LoVo (cell line): ENCODE results near the gene DACH1.

Experiments used
- DNase-seq: peaks from one replicate; pipeline ENCODE4 v3.0.0-alpha.2; 2016; ENCODE audit warnings: low spot score

The DACH1 gene

DNA sequence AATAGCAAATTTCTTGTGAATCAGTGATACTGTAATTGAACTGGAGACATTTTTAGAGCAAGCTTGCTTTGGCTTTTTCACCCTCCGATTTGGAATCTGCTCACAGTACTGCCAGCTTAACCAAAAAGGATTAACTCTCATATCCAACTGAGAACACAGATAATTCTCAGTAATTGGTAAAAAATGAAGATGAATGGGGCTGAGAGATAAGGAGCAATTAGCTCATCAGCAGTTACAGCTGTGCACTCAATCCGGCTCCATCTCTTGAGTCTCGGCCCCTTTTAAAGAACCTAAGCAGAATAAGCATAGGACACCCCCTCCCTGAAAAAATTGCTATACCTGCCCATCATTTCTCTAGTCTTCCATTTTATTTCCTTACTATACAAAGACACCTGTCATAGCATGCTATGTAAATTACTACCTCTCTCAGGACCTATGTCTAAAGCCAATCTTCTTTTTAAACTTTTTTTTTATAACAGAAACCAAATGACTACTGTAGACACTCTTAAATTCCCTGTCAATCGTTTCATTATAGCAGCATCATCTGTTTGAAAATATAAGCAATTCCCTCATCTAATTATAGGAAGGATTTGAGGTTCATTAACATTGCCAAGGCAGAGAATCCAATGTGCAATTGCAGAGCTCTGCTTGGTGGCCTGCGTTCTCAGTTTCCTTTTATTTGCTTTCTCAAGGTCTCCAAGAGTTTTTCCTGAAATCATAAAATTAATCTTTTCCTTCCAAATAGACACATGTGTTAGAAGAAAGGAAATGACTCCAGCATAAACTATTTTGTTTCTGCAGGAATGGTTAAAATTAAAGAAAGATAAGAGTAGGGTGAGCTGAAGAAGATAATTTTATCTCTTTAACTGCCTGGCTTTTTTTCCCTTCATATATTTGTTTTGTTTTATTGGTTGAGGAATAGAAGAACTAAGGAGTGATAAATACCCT lies 242.1 kb downstream of the DACH1 start:
- DNase-seq, result no peak

DNA sequence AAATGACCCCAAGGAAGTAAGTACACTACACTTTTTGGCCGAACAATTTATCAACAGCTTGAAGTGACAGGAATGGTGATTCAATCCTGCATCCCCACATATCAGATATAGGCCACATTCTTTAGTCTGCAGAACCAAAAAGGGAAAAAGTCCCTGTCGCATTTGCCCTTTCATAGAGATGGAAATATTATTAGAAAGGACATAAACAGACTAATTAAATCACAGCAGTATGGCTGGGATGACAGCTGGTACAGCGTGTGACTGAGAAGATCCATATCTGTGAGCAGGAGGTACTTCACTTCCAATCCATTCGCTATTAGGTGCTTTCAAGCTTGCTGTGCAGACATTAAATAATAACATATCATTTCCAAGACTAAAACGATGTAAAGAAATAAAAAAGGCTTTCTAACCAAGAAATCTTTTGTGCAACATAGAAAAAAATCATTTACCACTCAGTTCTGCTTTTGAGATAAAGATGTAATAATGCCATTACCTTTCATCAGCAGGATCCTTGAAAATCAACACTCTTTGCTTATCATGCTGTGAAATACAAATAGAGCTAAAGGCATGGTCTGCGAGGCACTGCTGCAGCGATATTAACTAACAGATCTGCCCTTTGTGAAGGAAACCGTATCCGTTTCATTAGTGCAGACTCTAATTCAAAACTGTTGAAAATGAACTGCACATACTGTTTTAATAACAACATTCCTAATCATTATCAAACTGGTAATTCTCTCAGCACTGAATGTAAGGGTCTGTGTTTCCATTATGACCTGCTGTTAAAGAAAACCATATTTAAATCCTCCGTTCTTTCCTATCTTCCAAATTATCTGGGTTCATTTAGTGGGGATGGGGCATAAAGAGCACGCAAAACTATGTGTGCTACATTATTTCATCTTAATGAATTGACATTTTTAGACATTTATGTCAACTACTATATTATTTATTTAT lies 245.6 kb downstream of the DACH1 start:
- no peak for DNase-seq

DNA sequence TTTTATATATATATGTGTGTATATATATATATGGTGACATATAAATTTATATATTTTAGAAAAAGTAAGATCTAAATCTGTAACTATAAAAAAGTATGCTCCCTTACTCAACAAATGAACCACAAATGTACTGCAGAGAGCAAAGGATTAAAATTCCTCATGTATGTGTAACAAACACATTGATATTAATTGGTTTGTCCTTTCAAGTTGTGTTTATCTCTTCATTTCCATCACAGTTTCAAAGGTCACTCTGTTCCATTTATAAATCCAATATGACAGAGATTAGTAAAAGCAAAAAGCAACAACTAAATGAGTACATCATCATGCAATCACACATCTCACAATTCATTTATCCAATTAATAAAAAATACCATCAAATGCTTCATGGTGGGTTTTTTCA lies 247.9 kb downstream of the DACH1 start:
- DNase-seq, result no peak

GRCh38 chr13:71618159-71618558 lies 248.8 kb downstream of the DACH1 start:
- no peak for DNase-seq

GRCh38 chr13:71617265-71617664 lies 249.7 kb downstream of the DACH1 start:
- no peak for DNase-seq

DNA sequence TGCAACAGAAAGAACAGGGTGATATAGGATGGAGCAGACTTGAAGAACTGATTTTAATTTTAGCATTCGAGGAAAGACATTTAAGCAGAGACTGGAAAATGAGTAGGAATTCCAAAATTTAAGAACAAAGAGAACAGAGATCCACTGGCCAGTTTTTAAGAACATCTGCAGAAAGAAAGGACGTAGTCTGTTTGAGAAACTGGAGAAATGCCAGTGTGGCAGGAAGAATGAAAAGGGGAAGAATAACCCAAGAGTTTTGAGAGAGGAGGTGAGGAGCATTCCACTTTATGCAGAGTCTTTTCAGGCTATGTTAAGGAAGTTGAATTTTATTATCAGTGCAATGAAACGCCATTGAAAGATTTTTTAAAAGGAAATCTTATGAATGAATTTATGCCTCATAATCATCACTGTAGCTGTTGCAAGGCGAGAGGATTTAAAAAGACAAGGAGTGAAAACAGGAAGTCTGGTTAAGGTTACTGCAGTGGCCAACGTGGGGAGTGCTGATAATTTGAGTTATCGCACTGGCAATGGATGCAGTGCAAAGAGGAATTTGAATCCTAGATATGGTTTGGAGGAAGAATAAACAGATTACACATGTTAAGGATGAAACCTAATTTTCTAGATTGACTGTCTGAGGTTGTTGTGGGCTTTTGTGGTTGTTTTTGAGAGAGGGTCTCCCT lies 253.8 kb downstream of the DACH1 start:
- DNase-seq, result no peak

DNA sequence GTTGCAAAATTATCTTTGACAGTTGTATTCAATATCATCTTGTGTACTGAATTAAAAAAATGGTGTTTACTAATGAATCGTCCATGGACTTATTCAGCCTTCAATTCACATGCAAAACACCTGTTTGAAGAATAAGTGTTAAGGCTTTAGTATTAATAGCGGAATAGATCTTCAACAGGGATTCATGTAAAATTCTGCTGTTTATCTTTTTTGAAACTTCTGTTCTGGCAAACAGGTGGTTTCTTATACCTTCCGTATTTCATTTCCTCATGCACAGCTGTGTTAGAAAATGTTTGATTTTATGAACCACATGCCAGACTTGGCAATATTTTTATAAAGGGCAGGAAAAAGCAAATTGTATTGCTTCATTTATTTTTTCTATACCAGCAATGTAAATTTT lies 255.7 kb downstream of the DACH1 start:
- no peak for DNase-seq

DNA sequence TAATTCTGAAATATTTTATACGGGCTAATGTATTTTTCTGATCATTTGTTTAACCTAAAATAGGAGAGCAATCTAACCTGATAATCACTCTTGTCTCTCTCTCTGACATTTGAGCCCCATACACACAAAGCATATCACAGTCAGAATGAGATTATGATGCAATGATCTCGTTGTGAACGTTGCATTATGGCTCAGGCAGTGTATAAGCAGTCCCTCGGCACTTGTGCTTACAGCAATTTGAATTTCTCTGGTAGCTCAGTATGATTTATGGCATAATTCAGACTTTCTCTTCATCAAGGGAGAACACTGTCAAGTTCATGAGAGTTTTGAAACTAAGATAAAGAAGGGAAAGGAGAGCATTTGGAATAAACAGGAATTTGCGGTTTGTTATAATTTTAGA lies 256.1 kb downstream of the DACH1 start:
- no peak for DNase-seq

- DNase-seq, result no peak
Observed at GRCh38 chr13:71609271-71609670, 257.7 kb downstream of the DACH1 start.

GRCh38 chr13:71607575-71607974 lies 259.4 kb downstream of the DACH1 start:
- DNase-seq, result no peak

DNA sequence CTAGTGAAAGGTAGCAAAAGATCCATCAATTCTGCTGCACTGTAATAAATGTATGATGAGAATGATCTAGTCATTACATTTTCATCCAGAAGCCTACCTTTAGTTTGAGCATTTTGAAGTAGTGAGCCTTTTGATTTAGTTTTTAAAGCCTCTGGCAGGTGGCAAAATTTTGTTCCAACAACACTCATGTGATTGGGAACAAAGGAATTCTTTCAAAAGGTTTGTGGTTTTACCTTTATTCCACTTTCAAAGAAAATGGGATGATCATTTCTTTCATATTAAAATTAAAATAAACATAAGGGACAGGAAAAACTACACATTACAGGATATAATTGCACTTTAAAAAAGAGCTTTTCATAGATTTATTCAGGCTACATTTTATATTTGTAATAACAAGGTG lies 260.2 kb downstream of the DACH1 start:
- no peak for DNase-seq

DNA sequence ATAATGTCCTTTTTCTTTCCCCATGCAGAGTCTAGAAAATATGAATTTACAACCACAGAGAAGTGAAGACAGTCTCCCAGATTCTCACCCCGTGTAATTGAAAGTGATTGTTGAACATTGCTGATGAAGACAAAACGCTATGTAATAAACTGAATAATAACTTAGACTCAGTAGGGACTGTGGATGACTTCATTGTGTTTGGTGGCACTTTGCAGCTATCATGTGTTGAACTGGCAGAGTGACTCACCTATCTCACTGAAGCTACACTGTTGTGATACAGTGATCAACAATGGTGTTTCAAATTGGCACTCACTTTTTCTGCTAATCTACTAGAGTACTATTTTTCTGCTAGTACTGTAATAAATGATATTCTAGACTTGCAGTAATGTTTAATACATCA lies 261.3 kb downstream of the DACH1 start:
- no peak for DNase-seq

DNA sequence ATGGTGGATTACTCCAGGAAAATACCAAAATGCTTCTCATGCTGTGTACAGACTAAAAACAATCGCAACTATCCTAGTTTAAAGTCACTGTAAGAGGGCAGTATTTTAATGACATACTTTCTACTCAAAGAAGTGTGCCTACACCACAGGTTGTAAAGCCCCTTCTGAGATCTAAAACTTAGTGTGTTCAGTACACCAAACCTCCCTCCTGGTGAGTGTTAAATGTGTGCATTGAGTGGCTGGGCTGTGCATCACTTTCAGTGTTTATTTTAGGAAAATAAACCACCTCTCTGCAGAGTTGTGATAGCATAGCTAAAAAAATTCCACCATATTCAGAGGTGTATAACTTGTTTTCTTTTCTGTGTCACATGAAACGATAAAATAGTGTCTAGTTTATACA lies 263.7 kb downstream of the DACH1 start:
- DNase-seq, result no peak

DNA sequence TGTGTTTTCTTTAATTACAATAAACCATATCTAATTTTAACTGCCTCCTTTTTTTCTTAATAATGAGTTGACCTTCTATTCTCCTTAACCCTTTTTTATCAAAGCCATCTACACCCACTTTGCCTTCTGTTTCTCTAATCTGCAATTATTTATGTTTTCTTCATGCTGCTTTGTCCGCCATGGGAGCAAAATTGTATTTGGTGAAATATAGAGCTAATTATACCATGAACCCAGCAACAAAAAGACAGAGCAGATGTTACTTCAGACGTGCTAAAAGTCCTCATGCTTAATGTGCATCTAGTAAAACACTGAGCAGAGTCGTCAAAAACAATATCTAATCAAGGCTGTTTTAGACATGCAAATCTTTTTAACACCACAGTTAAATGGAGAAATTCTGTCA lies 264.7 kb downstream of the DACH1 start:
- DNase-seq, result no peak

DNA sequence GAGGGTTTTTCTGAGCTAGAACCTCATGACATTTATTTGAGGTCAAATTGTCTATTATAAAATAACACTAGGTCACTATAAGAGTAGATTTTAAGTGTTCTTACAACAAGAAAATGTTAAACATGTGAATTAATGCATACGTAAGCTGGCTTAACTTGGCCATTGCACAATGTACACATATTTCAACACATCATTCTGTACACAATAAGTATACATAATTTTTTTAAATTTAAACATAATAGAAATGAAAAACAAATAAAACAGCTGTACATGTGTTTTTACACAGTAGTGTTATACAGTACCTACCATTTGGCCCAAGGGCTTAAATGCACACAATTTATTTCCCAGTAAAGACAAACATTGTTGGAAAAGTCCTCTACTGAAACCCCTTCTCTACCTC lies 269.9 kb downstream of the DACH1 start:
- DNase-seq, result no peak

DNA sequence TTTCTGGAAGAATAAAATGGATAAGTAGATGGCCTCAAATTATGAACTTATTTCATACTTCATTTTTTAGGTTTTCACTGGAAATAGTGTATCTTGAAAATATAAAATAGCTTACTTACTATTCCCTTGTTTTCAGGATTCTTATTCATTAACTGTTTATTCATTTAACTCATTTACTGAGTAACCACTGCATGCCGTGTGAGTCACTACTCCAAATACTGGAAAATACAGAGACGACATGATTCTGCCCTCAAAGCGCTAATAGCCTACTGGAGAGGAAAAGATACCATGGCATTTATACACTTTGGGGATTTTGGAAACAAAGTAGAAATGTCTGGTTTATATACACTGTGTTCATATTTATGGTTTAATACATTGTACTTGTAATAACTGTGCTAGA lies 270.9 kb downstream of the DACH1 start:
- no peak for DNase-seq

- no peak for DNase-seq
Observed at GRCh38 chr13:71593566-71593965, 273.4 kb downstream of the DACH1 start.

- DNase-seq, result no peak
Observed at GRCh38 chr13:71591374-71591773, 275.6 kb downstream of the DACH1 start.

DNA sequence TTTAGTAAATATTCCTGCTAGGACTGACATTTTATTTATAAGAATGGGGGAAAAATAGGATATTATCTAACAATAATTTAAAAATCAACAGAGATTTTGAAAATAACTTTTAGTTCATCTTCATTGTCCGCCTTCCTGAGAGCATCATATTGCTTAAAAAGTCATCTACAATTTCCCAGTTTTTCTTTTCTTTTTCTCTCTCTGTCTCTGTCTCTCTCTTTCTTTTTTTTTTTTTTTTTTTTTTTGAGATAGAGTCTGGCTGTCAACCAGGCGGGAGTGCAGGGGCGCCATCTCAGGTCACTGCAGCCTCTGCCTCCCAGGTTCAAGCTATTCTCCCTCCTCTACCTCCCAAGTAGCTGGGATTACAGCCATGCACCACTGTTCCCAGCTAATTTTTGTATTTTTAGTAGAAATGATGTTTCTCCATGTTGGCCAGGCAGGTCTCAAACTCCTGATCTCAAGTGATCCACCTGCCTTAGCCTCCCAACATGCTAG lies 276.3 kb downstream of the DACH1 start:
- DNase-seq, result no peak

DNA sequence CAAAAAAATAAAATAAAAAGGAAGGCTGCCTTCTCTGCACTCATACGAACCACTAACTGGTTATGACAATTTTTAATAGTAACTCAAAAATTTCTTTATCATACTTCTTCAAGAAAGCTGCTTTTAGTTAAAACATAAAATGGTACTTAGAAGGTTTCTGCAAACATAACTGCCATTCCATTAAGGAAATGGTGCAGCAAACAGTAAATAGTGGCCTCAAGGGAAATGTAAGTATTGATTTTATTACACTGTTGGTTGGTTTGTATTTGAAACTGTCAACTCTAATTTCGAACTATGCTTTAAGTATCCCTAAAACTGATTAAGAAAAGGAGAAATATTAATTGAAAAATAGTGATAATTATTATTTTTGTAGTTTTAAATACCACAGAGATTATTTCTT lies 278.0 kb downstream of the DACH1 start:
- no peak for DNase-seq

- no peak for DNase-seq
Observed at GRCh38 chr13:71587817-71588216, 279.2 kb downstream of the DACH1 start.

DNA sequence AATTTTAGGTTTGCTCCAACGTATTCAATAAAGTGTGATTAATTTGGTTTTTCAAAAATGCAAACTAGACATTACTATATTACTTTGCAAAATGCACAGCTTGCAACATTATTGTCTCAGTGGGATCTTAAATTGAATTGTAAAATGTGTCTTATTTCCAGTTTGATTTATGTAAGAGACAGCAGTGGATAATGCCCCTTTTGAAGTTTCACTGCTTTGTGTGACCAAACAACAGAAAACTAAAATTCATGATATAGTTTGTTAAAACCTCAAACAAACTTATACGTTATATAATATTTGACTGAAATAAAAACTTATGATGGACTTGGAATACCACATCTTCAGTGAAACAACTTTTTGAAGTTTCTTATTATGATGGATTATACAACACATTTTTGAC lies 279.8 kb downstream of the DACH1 start:
- DNase-seq, result no peak
